ENCODE measurements around the gene CYP2W1.

CYP2W1 gene

DNA sequence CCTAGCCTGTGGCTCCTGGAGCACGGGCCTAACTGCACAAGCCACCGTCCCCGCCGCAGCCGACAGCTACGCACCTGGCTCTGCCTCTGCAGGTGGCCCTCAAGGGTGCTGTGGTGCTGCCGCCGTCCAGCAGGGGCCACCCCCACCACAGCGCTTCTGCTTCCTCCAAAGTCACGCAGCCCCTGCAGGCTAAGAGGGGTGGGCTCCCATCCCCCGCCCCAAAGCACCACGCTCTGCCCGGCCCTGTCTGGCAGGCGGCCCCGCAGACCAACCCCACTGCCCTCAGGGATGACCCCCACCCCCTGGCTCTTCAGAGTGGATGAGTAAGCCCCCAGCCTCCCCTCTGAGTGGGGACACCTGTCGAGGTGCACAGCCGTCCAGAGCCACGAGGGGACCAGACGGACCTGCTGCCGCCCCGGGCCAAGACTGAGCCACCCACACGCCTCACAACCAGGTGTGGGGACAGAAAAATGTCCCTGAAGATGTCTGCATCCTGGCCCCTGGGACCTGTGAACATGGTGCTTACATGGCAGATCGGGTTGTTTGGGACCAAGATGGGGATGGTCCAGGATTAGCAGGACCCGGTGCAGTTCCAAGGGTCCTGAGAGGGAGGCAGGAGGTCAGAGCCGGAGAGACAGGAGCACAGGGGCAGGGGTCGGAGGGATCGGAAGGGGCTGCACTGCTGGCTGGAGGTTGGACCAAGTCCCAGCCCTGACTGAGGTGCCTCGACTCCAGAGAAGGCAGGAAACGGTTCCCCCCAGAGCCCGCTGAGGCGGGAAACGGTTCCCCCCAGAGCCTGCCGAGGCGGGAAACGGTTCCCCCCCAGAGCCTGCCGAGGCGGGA is 19.5 kb upstream of the CYP2W1 start:
- Histone ChIP-seq H3K4me3 (ENCODE audit: low read depth, low read length) (no peak overlapping the region), H3K9me3 (ENCODE audit: control insufficient read depth, insufficient read depth, low read length) (no peaks in the 10 kb centered on the region), H3K4me1 (ENCODE audit: control insufficient read depth, insufficient read depth, low read length) (peaks cover 7% of the 10 kb centered on the region), H3K36me3 (ENCODE audit: control insufficient read depth, insufficient read depth, low read length) (peaks cover 11% of the 10 kb centered on the region), H3K9ac (ENCODE audit: low read depth, low read length) (peak overlapping the region; percentile 47), H3K27me3 (ENCODE audit: control insufficient read depth, insufficient read depth, low read length) (no peaks in the 10 kb centered on the region)

DNA sequence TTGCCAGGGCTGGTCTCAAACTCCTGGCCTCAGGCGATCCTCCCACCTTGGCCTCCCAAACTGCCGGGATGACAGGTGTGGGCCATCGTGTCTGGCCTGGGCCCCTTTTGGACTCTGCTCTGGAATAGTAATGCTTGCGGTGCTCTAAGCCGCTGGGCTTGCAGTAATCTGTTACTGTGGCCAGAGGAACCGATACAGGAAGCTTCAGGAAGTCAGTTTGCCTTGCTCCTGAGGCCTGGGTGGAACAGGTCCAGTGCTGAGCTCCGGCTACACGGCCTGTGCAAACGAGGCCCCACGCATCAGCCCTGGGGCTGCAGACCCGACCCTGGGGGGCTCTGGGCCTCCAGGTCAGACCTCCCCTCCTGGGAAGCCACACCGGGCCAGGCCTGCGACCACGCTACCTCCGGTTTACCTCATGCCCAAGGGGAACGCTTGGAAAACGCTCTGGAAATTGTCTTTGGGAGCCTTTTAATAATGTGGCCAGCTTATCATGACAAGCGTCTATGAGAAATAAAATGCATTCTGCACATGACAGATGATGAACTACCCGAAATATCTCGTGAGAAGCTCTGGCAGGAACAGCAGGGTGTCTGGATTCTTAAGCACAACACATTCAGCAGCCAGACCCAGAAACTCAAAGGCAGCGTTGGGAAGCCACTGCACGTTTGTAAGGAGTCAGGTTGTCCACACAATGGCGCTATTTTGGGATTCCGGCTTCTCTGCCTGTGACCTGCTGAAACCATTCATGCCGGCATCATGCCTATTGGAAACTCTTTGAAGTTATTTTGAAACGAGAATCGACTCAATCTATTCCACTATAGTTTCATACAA is 18.4 kb upstream of the CYP2W1 start:
- Histone ChIP-seq H3K27me3 (ENCODE audit: control insufficient read depth, insufficient read depth, low read length) (no peaks in the 10 kb centered on the region), H3K4me1 (ENCODE audit: control insufficient read depth, insufficient read depth, low read length) (peaks cover 7% of the 10 kb centered on the region), H3K36me3 (ENCODE audit: control insufficient read depth, insufficient read depth, low read length) (peaks cover 16% of the 10 kb centered on the region), H3K9ac (ENCODE audit: low read depth, low read length) (no peak overlapping the region), H3K9me3 (ENCODE audit: control insufficient read depth, insufficient read depth, low read length) (no peaks in the 10 kb centered on the region), H3K4me3 (ENCODE audit: low read depth, low read length) (no peak overlapping the region)

DNA sequence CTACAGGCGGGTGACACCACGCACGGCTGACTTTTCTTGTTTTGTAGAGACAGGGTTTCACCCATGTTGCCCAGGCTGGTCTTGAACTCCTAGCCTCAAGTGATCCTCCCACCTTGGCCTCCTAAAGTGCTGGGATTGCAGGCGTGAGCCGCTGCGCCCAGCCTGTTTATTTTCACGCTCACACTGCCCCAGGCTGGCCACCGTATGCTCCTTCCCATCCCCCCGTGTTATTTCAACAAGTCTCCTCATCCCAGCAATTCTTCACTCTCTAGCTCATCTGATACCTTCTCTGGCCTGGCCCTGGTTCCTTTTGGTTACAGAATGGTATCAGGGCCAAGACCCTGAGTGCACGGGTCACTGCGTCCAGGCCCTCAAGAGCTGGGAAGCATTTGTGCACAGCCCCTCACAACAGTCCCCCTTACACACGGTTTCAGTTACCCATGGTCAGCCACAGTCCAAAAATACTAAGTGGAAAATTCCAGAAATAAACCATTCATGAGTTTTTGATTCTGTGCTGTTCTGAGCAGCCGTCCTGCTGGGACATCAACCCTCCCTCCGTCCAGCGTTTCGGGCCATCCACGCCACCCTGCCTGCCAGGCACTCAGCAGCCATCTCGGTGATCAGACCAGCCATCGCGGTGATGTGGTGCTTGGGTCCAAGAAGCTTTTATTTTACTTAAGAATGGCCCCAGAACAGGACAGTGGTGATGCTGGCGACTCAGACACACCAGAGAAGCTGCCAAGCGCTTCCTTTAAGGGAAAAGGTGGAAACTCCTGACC is 16.5 kb upstream of the CYP2W1 start:
- Histone ChIP-seq H3K4me1 (ENCODE audit: control insufficient read depth, insufficient read depth, low read length) (peaks cover 7% of the 10 kb centered on the region), H3K9me3 (ENCODE audit: control insufficient read depth, insufficient read depth, low read length) (no peaks in the 10 kb centered on the region), H3K4me3 (ENCODE audit: low read depth, low read length) (no peak overlapping the region), H3K36me3 (ENCODE audit: control insufficient read depth, insufficient read depth, low read length) (peaks cover 22% of the 10 kb centered on the region), H3K27me3 (ENCODE audit: control insufficient read depth, insufficient read depth, low read length) (no peaks in the 10 kb centered on the region), H3K9ac (ENCODE audit: low read depth, low read length) (no peak overlapping the region)

DNA sequence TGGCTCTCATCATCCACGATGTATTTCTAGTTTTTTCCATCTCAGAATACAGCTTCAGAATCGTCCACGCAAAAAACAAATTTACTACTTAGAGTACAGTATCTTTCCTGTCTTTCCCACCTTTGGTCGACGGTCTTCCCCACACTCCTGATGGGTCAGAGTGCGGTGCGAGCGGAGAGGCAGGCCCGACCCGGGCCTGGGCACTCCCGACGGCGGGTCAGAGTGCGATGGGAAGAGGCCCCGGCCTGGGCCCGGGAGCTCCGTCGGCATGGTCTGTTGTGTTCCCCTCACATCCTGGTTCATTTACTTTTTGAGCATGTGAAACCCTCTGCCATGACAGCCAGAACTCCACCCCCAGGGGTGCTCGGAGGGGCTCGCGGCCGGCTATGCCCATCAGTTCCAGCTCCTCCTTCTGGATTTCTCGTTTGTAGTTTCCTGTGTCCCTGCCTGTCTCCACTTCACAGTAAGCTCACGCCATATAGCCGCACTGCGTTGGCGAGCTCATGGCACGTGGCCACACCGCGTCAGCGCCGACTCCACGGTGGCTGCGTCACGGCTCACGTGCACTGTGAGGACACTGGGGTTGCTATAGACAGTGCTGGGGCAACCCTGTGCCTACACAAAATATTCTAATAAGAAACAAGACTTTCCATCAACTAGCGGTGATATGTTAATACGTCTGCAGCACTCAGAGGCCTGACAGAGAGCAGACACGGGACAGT is 15.5 kb upstream of the CYP2W1 start:
- peaks cover 7% of the 10 kb centered on the region for H3K4me1 ChIP-seq (ENCODE audit: control insufficient read depth, insufficient read depth, low read length)
- H3K36me3 ChIP-seq (ENCODE audit: control insufficient read depth, insufficient read depth, low read length), result peaks cover 28% of the 10 kb centered on the region
- H3K4me3 ChIP-seq (ENCODE audit: low read depth, low read length), result no peak overlapping the region
- no peak overlapping the region for H3K9ac ChIP-seq (ENCODE audit: low read depth, low read length)
- no peaks in the 10 kb centered on the region for H3K9me3 ChIP-seq (ENCODE audit: control insufficient read depth, insufficient read depth, low read length)
- no peaks in the 10 kb centered on the region for H3K27me3 ChIP-seq (ENCODE audit: control insufficient read depth, insufficient read depth, low read length)

DNA sequence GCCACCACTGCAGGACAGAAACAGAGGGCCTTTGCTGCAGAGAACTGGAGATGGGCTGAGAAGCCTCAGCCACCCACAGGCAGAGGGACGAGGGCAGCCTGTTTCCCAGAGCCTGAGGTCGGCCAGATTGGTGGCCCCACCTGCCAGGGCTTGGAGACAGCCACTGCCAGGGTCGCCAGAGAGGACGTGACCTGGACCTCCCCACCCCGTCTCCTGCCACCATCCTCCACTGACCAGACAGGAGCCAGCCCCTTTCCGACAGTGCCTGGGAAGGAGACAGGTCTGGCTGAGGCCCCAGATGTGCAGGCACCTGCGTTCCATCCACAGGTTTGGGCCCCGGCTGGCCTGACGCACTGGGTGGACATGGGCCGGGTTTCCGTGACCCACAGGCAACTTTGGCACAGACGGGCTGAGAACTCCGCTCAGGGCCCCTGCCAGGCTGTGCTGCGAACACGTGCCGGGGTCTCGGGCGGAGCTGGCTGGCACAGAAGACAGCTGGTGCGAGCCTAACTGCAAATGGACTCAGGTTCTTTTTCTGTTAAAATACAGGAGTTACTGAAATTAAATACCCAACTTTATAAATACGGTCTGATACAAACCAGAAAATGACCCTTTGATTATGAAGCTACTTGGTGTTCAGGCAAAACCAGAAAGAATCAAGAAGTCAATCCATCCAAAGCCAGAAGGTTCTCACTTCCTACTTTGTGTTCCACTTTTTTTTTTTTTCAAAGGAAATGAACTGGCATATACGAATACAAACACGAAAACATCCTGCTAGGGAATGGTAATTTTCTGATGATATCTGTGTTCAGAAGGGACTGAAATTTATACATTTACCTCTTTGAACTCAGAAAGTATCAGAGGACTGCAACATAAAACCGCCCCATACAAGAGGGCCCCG is 14.5 kb upstream of the CYP2W1 start:
- Histone ChIP-seq H3K4me3 (ENCODE audit: low read depth, low read length) (no peak overlapping the region), H3K9ac (ENCODE audit: low read depth, low read length) (no peak overlapping the region), H3K36me3 (ENCODE audit: control insufficient read depth, insufficient read depth, low read length) (peaks cover 29% of the 10 kb centered on the region), H3K4me1 (ENCODE audit: control insufficient read depth, insufficient read depth, low read length) (peaks cover 7% of the 10 kb centered on the region), H3K27me3 (ENCODE audit: control insufficient read depth, insufficient read depth, low read length) (no peaks in the 10 kb centered on the region), H3K9me3 (ENCODE audit: control insufficient read depth, insufficient read depth, low read length) (no peaks in the 10 kb centered on the region)

DNA sequence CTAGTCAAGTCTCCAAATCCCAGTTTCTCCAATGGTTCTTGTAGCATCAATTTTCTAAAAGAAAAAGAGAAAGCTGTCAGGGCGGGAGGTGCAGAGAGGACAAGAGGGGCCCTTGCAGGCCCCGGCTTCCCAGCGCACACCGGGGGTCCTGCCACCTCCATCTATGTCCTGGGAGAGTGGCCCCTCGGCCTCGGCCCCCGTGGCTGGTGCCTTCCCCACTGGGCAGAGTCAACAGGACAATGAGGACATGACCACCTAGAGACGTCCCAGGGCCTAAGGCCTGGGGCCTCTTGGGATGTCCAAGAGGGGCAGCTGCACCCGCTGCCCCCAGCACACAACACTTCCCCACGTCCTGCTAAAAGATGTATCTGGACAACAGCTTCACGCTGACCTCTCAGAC is 13.6 kb upstream of the CYP2W1 start:
- Histone ChIP-seq H3K9ac (ENCODE audit: low read depth, low read length) (no peak overlapping the region), H3K9me3 (ENCODE audit: control insufficient read depth, insufficient read depth, low read length) (no peaks in the 10 kb centered on the region), H3K27me3 (ENCODE audit: control insufficient read depth, insufficient read depth, low read length) (no peaks in the 10 kb centered on the region), H3K36me3 (ENCODE audit: control insufficient read depth, insufficient read depth, low read length) (peaks cover 29% of the 10 kb centered on the region), H3K4me1 (ENCODE audit: control insufficient read depth, insufficient read depth, low read length) (peaks cover 5% of the 10 kb centered on the region), H3K4me3 (ENCODE audit: low read depth, low read length) (no peak overlapping the region)

DNA sequence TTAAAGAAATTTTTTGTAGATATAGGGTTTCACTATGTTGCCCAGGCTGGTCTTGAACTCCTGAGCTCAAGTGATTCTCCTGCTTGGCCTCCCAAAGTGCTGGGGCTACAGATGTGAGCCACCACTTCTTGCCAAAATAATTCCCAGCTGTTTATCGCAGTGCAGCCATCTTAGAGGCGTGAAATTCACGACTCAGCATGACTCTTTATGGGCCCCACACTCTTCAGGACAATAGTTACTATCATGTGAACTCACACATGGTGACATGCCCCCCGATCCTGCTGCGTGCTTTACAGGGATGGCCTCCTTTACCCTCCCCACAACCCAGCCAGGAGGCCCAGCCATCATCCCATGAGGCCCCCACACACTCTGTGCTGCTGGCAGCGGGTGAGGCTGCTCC is 12.2 kb upstream of the CYP2W1 start:
- no peaks in the 10 kb centered on the region for H3K27me3 ChIP-seq (ENCODE audit: control insufficient read depth, insufficient read depth, low read length)
- H3K9me3 ChIP-seq (ENCODE audit: control insufficient read depth, insufficient read depth, low read length), result no peaks in the 10 kb centered on the region
- H3K4me1 ChIP-seq (ENCODE audit: control insufficient read depth, insufficient read depth, low read length), result no peaks in the 10 kb centered on the region
- no peak overlapping the region for H3K4me3 ChIP-seq (ENCODE audit: low read depth, low read length)
- H3K36me3 ChIP-seq (ENCODE audit: control insufficient read depth, insufficient read depth, low read length), result peaks cover 29% of the 10 kb centered on the region
- H3K9ac ChIP-seq (ENCODE audit: low read depth, low read length), result no peak overlapping the region

DNA sequence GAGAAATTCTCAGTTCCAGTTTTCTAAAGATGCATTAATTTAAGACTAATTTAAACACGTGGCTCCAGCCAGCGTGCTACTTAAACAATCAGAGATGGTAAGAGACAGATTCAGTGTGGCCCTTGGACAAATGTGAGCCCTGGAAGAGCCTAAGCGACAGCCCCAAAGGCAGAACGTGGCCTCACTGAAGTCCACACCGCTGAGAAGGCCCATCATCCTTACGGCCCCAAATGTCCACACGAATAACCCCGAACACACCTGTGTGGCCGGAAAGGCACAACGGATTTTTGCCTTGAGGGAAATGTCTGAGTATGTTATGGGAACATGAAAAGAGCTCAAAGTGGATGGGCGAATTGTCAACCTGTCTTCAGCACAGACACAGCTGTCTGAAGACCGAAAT is 10.9 kb upstream of the CYP2W1 start:
- peaks cover 27% of the 10 kb centered on the region for H3K36me3 ChIP-seq (ENCODE audit: control insufficient read depth, insufficient read depth, low read length)
- no peak overlapping the region for H3K4me3 ChIP-seq (ENCODE audit: low read depth, low read length)
- H3K9ac ChIP-seq (ENCODE audit: low read depth, low read length), result no peak overlapping the region

DNA sequence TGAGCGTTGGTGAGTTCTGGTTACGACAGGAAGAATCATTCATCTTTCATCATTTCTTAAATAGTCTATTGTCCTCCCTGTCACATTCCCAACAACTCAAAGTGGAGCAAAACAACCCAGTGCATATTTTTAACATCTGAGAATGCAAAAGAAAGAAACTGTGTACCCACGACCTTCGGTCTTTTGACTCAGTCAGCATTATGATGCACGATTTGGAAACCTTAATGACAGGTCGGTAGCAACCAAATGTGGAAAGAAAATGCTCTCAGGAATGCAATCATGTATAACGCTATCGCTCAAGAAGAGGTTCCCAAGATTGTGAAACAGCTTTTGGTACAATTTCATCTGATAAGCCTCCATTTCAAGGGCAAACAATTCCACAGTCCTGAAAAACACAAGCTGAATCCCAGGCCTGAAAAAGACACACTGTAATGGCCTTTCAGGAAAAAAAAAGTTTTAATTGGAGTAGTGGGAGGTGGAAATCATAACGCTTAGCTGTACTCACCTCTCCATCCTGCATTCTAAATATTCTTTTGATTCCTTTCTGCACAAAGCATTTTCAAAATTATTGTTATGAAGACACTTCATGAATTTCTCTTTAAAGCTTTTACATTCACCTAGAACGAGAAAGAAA is 10.2 kb upstream of the CYP2W1 start:
- no peaks in the 10 kb centered on the region for H3K9me3 ChIP-seq (ENCODE audit: control insufficient read depth, insufficient read depth, low read length)
- H3K4me3 ChIP-seq (ENCODE audit: low read depth, low read length), result no peak overlapping the region
- peaks cover 25% of the 10 kb centered on the region for H3K36me3 ChIP-seq (ENCODE audit: control insufficient read depth, insufficient read depth, low read length)
- no peaks in the 10 kb centered on the region for H3K4me1 ChIP-seq (ENCODE audit: control insufficient read depth, insufficient read depth, low read length)
- no peak overlapping the region for H3K9ac ChIP-seq (ENCODE audit: low read depth, low read length)
- no peaks in the 10 kb centered on the region for H3K27me3 ChIP-seq (ENCODE audit: control insufficient read depth, insufficient read depth, low read length)

More for the DNA sequence above, 10.9 kb upstream of the CYP2W1 start:
- Histone ChIP-seq H3K4me1 (ENCODE audit: control insufficient read depth, insufficient read depth, low read length) (no peaks in the 10 kb centered on the region), H3K9me3 (ENCODE audit: control insufficient read depth, insufficient read depth, low read length) (no peaks in the 10 kb centered on the region), H3K27me3 (ENCODE audit: control insufficient read depth, insufficient read depth, low read length) (no peaks in the 10 kb centered on the region)

DNA sequence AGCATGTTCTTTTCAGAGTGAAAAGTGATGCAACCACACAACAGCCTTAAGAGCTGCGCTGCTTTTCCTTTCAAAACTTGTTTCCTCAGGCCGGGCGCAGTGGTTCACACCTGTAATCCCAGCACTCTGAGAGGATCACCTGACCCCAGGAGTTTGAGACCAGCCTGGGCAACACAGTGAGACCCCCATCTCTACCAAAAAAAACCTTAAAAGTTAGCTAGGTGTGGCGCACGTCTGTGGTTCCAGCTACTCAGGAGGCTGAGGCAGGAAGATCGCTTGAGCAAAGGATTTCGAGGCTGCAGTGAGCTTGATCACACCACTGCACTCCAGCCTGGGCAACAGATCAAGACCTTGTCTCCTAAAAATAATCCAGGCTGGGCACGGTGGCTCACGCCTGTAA is 9.7 kb upstream of the CYP2W1 start:
- Histone ChIP-seq H3K27me3 (ENCODE audit: control insufficient read depth, insufficient read depth, low read length) (no peaks in the 10 kb centered on the region), H3K4me1 (ENCODE audit: control insufficient read depth, insufficient read depth, low read length) (no peaks in the 10 kb centered on the region), H3K9ac (ENCODE audit: low read depth, low read length) (no peak overlapping the region)

More for the DNA sequence above, 9.7 kb upstream of the CYP2W1 start:
- Histone ChIP-seq H3K9me3 (ENCODE audit: control insufficient read depth, insufficient read depth, low read length) (no peaks in the 10 kb centered on the region), H3K36me3 (ENCODE audit: control insufficient read depth, insufficient read depth, low read length) (peaks cover 19% of the 10 kb centered on the region), H3K4me3 (ENCODE audit: low read depth, low read length) (no peak overlapping the region)
